HG02623 (cell line): ENCODE data around the gene PIGBOS1.
"Not testable (repeated sequence)": the region's sequence is repeated elsewhere in the genome, so short reads cannot be mapped to it uniquely, and the experiment has no call there.

ENCODE experiments used
- ATAC-seq: cut with Tn5 transposase; IDR thresholded peaks from one replicate; pipeline ENCODE4 v1.9.1; 2021; ENCODE audit warnings: moderate library complexity; ENCODE audit not compliant: unreplicated experiment

PIGBOS1 gene

GRCh38 chr15:55297315-55297714 is 21.6 kb downstream of the PIGBOS1 start:
- no peak for ATAC-seq

- peak; percentile 67 for ATAC-seq
Observed at GRCh38 chr15:55290528-55291057, 28.3 kb downstream of the PIGBOS1 start.

- peak; percentile 70 for ATAC-seq
Observed at GRCh38 chr15:55289746-55290527, 29.0 kb downstream of the PIGBOS1 start, which contains the start of gene RAB27A. Gene RAB27A (minus strand): TSS chr15:55289813. CDS start chr15:55234934, 54,879 bp downstream.

- peak; percentile 32 for ATAC-seq
Observed at GRCh38 chr15:55289011-55289745, 29.7 kb downstream of the PIGBOS1 start.

GRCh38 chr15:55288006-55288717 is 30.8 kb downstream of the PIGBOS1 start:
- ATAC-seq: no peak

GRCh38 chr15:55286442-55287189 is 32.3 kb downstream of the PIGBOS1 start:
- not testable (repeated sequence) for ATAC-seq

GRCh38 chr15:55284426-55284825 is 34.5 kb downstream of the PIGBOS1 start:
- no peak for ATAC-seq

- ATAC-seq: no peak
Observed at GRCh38 chr15:55283379-55284147, 35.4 kb downstream of the PIGBOS1 start.

GRCh38 chr15:55282284-55282833 is 36.6 kb downstream of the PIGBOS1 start:
- ATAC-seq: no peak

- no peak for ATAC-seq
Observed at GRCh38 chr15:55281517-55282228, 37.2 kb downstream of the PIGBOS1 start.

GRCh38 chr15:55280589-55280988 is 38.3 kb downstream of the PIGBOS1 start:
- not testable (repeated sequence) for ATAC-seq

GRCh38 chr15:55279746-55280351 is 39.1 kb downstream of the PIGBOS1 start:
- ATAC-seq: peak; percentile 83

GRCh38 chr15:55279100-55279745 is 39.7 kb downstream of the PIGBOS1 start:
- ATAC-seq: no peak

- ATAC-seq: no peak
Observed at GRCh38 chr15:55277715-55278114, 41.2 kb downstream of the PIGBOS1 start.

- ATAC-seq: peak; percentile 38
Observed at GRCh38 chr15:55277116-55277564, 41.8 kb downstream of the PIGBOS1 start.

- ATAC-seq: no peak
Observed at GRCh38 chr15:55276324-55276723, 42.6 kb downstream of the PIGBOS1 start.

- ATAC-seq: no peak
Observed at GRCh38 chr15:55270291-55270690, 48.6 kb downstream of the PIGBOS1 start.
